Measurements from ENCODE around the gene TRIP4.
"Not testable (repeated sequence)": the region's sequence is repeated elsewhere in the genome, so short reads cannot be mapped to it uniquely, and the experiment has no call there.

TRIP4 gene

GRCh38 chr15:64453689-64454037 lies 66.0 kb downstream of the TRIP4 start:
- DNase-seq: no peak

- DNase-seq: no peak
Observed at GRCh38 chr15:64454282-64454681, 66.6 kb downstream of the TRIP4 start.

GRCh38 chr15:64455961-64456371 lies 68.3 kb downstream of the TRIP4 start:
- DNase-seq: no peak

- no peak for DNase-seq
Observed at GRCh38 chr15:64456634-64457108, 69.0 kb downstream of the TRIP4 start.

- no peak for DNase-seq
Observed at GRCh38 chr15:64459066-64459781, 71.6 kb downstream of the TRIP4 start.

GRCh38 chr15:64460206-64460723 lies 72.6 kb downstream of the TRIP4 start, which contains the start of gene ZNF609:
Gene ZNF609, plus strand, starts transcription at chr15:64460578. Its CDS starts 38,842 bp downstream, at chr15:64499420.
- DNase-seq: peak; percentile 73

- peak; percentile 65 for DNase-seq
Observed at GRCh38 chr15:64460724-64461720, 73.4 kb downstream of the TRIP4 start.

GRCh38 chr15:64461721-64462162 lies 74.1 kb downstream of the TRIP4 start:
- DNase-seq: no peak

- no peak for DNase-seq
Observed at GRCh38 chr15:64462492-64462891, 74.9 kb downstream of the TRIP4 start.

- DNase-seq: no peak
Observed at GRCh38 chr15:64464276-64465005, 76.8 kb downstream of the TRIP4 start.

GRCh38 chr15:64466408-64467141 lies 78.9 kb downstream of the TRIP4 start:
- no peak for DNase-seq

GRCh38 chr15:64472161-64472560 lies 84.5 kb downstream of the TRIP4 start:
- DNase-seq: no peak

- DNase-seq: no peak
Observed at GRCh38 chr15:64474846-64475245, 87.2 kb downstream of the TRIP4 start.

GRCh38 chr15:64476550-64476949 lies 88.9 kb downstream of the TRIP4 start:
- no peak for DNase-seq

GRCh38 chr15:64478863-64479262 lies 91.2 kb downstream of the TRIP4 start:
- DNase-seq: no peak

GRCh38 chr15:64480891-64481290 lies 93.3 kb downstream of the TRIP4 start:
- DNase-seq: no peak

- no peak for DNase-seq
Observed at GRCh38 chr15:64483749-64484148, 96.1 kb downstream of the TRIP4 start.

- no peak for DNase-seq
Observed at GRCh38 chr15:64485796-64486195, 98.2 kb downstream of the TRIP4 start.

GRCh38 chr15:64490598-64491259 lies 103.1 kb downstream of the TRIP4 start:
- no peak for DNase-seq

- DNase-seq: no peak
Observed at GRCh38 chr15:64493641-64494040, 106.0 kb downstream of the TRIP4 start.

GRCh38 chr15:64495968-64496367 lies 108.3 kb downstream of the TRIP4 start:
- not testable (repeated sequence) for DNase-seq

All from kidney glomerular epithelial cell (primary cell).